HG03575 (cell line): Measurements from ENCODE around the gene GMDS.

Experiments used
- ATAC-seq: cut with Tn5 transposase; IDR thresholded peaks from one replicate; pipeline ENCODE4 v1.9.1; 2021; ENCODE audit not compliant: unreplicated experiment, insufficient number of reproducible peaks, low FRiP score; ENCODE audit errors: extremely low read depth

Gene GMDS

DNA sequence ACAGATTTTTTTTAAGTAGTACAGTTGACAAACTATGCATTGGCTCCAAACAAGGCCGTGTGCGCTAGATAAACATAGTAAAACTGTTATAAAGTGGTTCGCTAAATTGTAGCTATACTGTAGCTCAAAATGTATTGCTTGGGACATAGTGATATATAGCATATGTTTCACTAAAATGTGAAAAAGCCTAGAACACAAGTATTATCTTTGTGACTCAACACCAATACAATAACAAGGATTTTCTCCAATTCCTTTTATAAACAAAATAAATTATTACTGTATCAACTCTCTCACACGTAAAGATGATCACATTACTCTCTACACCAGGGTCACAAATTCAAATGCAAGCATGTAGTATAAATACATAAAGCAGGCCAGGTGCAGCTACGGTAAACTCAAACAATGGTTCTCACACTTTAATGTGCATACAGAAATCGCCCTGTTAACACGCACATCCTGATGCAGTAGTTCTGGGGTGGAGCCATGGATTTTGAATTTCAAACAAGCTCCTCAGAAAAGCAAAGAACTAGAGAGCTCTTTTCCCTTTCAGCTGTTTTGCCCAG, 214.6 kb downstream of the GMDS start:
- ATAC-seq = no peak

DNA sequence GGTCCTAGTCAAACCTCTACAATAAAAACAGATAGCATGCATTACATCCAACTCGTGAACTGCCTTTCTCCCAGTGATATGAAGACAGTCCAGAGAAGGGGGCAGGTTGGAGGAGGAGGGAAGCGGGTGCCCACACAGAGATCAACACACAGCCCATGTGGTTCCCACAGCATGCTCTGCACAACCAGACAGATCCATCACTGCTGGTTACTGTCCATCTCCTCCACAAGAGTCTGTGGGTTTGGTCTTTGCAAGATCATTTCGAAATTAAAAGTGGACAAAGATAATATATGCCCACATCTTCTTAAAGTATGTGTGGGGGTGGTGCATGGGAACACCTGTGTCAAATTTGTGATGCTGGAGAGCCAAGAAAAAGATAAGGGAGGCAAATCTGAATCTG, 215.5 kb downstream of the GMDS start:
- no peak for ATAC-seq

DNA sequence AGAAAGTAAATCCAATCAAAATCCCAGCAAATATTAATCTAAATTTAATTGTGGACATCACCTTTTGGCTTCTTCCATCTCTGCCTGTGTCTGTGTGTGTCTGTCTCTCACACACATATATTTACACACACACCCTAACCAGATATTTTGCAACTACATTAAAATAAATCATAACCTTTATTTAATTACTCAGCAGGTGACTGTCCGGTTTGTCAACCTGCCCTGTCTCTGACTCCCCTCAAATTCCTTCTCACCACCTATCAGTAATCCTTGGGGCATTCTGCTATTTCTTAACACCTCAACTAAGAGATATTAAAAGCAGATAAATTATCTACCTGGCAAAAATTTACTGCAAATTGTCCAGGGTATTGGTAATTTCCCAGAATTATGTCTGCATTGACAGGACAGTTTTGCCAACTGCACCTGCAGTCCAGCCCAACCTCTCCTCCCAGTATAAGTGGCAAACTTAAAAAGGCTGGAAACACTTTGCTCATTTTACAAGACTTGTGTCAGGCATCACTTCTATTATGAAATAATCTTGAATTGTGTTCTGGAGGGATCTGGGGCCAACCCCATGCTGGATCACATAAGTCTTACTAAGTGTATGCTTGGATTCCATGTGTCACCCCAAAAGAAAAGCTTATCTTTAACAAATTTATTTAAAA, 216.1 kb downstream of the GMDS start:
- no peak for ATAC-seq

DNA sequence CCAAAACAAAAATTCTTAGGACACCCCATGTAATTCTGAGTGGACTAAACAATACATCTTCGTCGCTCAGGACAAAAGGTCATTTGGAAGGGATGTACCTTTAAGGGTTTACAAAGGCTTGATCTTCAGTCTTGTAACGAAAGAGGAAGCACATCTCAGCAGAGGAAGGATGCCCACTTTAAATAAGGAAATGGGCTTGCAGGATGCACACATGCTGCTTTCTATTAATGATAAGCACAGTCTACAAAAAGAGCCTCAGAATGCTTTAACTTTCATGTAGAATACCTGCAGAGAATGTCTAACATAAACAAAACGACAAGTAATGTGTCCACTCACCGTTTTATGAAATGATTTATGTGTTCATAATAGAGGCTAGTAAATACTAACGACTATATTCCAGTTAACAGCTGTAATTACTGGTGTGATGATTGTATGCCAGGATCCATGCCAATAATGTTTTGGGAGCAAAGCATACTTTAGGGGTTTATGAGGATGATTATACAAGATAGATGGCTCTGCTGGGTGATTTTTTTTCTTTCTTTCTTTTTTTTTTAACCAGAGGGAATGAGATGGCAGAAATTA, 216.9 kb downstream of the GMDS start:
- ATAC-seq = no peak

DNA sequence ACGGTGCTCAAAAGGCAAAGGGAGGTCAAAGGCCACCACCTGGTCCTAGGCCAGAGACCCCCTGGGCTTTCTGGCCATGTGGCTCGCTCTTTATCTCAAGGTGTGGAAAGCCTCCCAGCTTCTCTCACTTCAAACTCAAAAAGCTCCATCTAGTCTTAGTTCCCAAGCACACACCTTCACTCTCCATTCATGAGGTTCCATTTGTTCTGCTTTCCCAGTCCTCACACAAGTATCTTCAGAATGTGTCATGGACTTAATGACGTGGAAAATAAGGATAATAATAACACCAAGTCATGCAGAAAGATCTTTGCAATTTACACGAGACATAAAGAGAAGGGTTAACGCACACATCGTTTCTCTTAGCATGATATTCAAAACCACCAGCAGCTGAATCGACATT, 219.3 kb downstream of the GMDS start:
- ATAC-seq = no peak

DNA sequence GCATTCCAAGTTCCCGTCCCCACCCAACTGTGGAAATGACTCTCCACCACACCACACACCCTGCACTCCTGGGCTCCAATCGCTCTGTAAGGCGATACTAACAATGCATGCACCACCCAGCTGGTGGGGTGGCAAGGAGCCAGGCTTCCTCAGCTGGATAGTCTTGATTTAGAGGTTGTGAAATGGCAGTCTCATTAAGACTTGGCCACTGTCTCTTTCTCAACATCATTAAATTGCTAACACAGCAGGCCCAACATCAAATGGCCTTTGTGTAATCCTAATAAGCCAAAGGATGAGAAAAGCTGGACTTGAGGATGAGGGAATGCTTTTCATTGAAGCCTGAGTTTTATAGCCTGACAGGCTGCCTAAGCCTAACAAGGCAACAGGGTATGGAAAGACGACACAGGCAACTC, 223.7 kb downstream of the GMDS start:
- no peak for ATAC-seq

DNA sequence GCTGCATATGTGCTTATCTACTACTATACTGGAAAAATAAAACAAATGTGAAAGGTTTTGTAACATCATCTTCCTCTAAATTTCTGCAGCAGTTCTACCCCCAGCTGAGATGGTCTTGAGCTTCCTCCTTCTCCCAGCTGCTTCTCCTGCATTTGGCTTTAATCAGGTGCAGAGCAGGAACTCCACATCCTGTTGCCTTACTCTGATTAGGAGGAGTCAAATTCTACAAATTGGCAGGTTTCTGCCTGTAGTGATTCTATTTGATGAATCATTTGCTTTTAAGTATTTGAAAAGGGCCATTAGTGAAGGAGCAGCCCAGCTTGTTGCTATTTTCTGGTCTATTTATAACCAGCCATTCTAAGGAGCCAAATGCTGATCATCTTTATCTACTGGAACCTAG, 224.5 kb downstream of the GMDS start:
- ATAC-seq = no peak

DNA sequence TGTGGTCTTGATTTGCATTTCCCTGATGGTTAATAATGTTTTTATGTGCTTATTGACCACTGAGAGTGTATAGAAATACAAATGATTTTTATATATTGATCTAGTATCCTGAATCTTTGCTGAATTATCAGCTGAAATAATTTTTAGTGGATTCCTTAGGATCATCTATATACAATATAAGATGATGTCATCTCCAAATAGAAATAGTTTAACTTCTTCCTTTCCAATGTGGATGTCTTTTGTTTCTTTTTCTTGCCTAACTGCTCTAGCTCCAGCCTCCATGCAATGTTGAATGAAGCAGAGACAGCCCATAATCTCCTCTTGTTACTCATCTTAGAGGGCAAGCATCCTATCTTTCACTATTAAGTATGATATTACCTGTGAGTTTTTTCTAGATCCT, 226.4 kb downstream of the GMDS start:
- no peak for ATAC-seq

DNA sequence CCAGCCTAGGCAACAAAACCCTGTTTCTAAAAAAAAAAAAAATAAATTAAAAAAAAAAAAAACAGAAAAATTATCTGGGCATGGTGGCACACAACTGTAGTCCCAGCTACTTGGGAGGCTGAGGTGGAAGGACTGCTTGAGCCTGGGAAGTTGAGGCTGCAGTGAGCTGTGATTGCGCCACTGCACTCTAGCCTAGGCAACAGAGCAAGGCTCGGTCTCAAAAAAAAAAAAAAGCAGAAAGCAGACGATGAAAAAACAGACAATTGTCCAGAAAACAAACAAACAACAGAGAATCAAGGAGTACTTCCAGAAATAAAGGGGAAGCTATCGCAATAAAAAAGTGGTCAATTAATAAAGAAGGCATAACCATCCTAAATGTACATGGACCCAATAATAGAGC, 229.4 kb downstream of the GMDS start:
- ATAC-seq = no peak

DNA sequence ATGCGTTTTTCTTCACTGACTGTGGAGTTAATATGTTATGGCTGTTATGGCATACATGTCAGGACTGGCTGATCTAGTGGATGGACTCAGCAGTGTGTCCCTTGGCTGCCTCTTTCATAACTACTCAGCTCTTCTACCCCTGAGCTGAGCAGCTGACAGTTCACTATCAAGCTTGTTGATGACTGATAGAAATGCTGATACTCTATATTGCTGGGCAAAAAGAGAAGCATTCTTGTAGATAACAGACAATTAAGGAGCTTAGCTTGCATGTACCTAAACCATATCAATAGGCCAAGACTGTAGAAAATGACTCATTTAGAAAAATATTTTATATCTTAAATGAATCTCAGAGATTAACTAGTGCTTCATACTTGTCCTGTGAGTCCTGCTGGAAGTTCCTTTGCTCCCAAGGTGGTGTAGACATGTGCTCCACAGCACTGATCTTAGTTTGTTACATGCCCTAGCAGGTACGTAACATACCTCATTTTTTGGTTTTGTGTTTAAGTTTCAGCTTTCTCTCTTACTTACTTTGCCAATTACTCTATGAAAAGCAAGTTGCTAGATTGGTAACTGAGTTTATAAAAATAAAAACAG, 236.9 kb downstream of the GMDS start:
- ATAC-seq = no peak

DNA sequence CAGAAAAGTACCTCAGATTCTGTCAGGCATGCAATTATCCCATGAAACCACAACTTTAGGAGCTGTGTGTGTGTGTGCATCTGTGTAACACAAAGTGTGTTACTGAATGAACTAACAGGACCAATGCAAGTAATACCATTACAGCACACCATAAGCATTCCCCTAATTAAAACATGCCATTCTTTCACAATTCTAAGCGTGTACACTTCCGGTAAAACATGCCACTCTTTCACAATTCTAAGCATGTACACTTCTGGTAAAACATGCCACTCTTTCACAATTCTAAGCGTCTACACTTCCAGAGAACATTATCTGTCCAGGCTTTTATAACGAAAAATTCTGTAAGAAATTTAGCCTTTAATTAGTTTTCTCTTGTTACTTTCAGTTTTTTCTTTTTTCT, 238.2 kb downstream of the GMDS start:
- no peak for ATAC-seq

DNA sequence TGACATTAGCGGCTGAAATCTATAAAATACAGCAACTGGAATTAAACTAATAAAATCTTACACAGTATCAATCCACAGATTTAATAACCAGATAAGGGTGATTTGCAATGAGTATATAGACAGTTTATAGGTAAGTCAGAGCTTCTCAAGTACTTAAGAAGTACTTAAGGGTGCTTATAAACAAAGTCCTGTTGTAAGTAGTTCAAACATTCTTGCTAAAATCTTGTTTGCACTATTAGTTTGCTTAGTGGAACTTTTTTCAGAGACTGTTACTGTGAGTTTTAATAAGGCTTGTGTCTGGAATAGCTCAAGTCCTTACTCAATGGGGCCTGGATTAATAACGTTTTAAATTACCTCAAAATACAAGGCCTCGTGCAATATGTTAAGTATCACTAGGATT, 240.5 kb downstream of the GMDS start:
- ATAC-seq = no peak

DNA sequence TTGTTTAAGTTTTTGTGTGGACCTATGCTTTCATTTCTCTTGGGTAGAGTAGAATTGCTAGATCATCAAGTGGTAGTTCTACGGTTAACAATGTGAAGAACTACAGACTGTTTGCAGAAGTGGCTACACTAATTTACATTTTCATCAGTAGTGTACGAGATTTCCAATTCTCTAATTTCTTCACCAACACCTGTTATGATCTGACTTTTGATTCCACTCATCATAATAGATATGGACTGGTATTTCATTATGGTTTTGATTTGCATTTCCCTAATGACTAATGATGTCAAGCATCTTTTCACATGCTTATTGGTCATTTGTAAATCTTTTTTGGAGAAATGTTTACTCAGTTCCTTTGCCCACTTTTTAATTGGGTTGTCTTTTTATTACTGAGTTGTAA, 244.4 kb downstream of the GMDS start:
- ATAC-seq = no peak

DNA sequence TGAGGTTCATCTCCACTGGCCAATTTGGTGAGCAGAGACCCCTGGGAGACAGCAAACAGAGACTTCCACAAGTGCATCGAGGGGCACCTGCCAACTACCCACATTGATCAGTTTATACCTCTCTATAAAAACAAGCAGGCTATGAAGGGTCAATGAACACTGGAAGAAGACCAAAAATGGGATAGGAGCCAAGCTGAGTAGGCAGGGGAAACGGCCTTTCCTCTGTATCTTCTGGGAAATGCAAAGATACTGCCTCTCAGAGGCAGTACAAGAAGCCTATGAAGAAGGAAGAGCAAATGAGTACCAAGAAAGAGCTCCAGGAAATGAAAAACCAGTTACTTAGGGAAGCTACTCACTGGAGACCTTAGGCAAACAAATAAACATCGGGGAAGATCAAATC, 247.7 kb downstream of the GMDS start:
- no peak for ATAC-seq

DNA sequence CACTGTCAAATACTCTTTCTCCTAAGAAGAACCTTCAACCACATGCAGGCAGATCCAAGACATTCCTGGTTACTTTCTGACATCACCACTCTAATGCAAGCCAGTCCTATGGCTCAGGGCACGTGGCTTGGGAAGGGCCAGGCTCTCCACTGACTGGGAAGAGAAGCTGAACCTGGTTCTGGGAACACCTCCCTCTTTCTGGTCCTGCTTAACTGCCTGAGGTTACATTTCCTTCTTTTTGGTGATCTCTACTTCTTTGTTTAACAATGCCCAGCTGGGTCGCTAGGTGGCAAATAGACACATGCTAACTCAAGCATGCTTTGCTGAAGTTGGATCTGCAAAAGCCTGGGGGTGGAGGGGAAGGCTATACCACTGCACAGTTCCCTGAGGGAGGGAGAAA, 249.8 kb downstream of the GMDS start:
- ATAC-seq = no peak

DNA sequence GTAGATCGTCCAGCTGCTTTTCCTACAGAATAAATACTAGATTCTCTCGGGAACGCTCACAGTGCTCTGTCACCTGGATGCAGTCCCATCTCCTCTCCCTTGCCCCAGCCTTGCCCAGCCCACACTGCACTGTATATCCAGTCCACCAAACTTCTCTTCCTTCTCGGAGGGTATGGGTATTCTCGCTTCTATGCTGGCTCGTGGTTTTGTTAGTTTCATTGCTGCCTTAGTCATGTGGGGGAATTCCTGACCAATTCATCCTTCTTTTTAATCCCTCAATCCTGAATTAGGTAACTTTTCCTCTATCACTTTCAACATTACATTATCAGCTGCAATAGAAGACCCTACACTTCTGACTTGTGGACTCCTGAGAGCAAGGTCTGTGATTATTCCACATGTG, 252.4 kb downstream of the GMDS start:
- ATAC-seq = no peak

DNA sequence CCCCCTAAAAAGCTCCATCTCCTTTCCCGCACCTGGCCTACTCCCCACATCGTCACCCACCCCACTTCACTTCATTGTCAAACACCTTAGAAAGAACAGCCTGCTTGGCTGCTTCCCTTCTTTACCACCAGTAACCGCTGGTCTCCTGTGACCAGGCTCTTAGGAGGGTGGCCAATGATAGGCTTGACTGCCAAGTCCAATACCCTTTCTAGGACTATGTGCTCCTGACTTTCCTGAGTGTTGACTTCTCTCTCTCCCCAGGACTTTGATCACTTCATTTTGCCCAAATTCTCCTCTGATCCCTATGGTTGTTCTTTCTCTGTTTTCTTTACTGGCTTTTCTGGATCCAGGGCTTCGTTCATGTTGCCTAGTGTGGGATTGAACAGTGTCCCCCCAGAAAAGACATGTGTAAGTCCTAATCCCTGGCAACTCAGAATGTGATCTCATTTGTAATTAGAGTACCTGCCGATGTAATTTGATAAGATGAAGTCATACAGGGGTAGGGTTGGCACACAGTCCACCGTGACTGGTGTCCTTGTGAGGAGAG, 254.0 kb downstream of the GMDS start:
- ATAC-seq = no peak

DNA sequence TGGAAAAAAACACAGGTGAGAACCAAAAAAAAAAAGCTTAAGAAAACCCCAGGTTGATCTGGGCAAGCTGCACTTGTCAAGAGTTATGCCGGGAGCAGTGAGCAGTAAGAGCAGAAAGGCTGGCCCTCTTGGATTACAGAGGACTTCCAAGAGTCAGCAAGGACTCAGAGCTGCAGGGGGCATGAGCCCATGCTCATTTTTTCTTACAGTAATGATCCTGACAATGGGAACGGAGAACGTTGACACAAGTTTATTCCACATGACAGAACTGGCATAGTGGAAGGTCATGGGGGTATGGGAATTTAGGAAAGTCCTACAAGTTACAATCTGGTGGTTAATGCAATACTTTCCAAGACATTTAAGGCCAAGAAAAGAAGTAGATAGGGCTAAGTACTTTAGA, 256.6 kb downstream of the GMDS start:
- no peak for ATAC-seq

DNA sequence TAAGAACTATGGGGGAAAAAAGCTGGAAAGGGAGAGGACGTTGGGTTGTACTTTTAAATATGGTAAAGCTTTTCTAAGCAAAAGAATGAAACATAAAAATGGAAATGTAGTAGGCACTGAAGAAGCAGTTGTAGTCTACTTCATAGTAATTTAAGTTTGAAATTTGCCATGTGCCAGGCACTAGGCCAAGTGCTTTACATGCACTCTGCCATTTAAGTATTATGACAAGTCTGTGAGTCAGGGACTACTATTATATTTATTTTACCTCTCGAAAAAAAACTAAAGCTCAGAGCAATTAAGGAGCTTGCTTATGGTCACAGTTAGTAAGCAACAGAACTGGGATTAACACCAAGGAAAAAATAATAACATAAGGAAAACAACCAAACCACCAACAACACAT, 257.8 kb downstream of the GMDS start:
- ATAC-seq = no peak
